ENCODE measurements around the gene SEMA5B.

GRCh38 chr3:123066599-123066895 is 39.0 kb upstream of the SEMA5B start:
- TF ChIP-seq NFRKB (IDR thresholded peaks at IDR 0.05) (no peak), SP1 (IDR thresholded peaks at IDR 0.05) (no peak), BHLHE40 (IDR thresholded peaks at IDR 0.05; ENCODE audit: borderline replicate concordance) (no peak), FOXA1 (IDR thresholded peaks at IDR 0.05) (no peak), TARDBP (IDR thresholded peaks at IDR 0.05) (no peak), HDGF (IDR thresholded peaks at IDR 0.05; ENCODE audit: borderline replicate concordance) (no peak), ZNF384 (IDR thresholded peaks at IDR 0.05) (no peak), ELF4 (IDR thresholded peaks at IDR 0.05) (no peak), ARNT (IDR thresholded peaks at IDR 0.05) (no peak), L3MBTL2 (conservative IDR thresholded peaks at IDR 0.05) (peak; percentile 98)
- TF ChIP-seq, protein P1, sequence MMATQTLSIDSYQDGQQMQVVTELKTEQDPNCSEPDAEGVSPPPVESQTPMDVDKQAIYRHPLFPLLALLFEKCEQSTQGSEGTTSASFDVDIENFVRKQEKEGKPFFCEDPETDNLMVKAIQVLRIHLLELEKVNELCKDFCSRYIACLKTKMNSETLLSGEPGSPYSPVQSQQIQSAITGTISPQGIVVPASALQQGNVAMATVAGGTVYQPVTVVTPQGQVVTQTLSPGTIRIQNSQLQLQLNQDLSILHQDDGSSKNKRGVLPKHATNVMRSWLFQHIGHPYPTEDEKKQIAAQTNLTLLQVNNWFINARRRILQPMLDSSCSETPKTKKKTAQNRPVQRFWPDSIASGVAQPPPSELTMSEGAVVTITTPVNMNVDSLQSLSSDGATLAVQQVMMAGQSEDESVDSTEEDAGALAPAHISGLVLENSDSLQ (IDR thresholded peaks at IDR 0.05), result no peak

Measured in HEK293T (cell line).